OCI-LY7 (cell line): ENCODE measurements around the gene RHOD. TPM values are rescaled to one million over a fixed set of nuclear protein-coding genes. Genes with fewer than 3 reads are reported as not detected.

ENCODE experiments used
- BruUV-seq: library from RNA; stranded (reverse); fragments of 400-500 nt; replicated peaks from 2 replicates; lab custom pipeline; 2021; lab: Mats Ljungman, UMichigan
- CTCF ChIA-PET: fragments of 300-600 bp; sonication (Branson Sonifier 250); formaldehyde crosslinking; loops from one replicate; lab custom pipeline; 2022; ENCODE audit warnings: antibody characterized with exemption; ENCODE audit not compliant: unreplicated experiment; lab: Charles Lee
- POLR2A ChIA-PET: fragments of 300-600 bp; sonication (Branson Sonifier 250); formaldehyde crosslinking; loops from one replicate; lab custom pipeline; 2022; ENCODE audit warnings: antibody characterized with exemption; lab: Charles Lee
- DNase-seq: peaks from one replicate; pipeline ENCODE4 v3.0.0-alpha.2; 2015; ENCODE audit warnings: low spot score
- H2AFZ ChIP-seq: fragments of 200-600 bp; sonication (generic), shearing (Covaris generic); 2 replicates; pipeline ENCODE4 v1.6.1; 2014; ENCODE audit warnings: mild to moderate bottlenecking, antibody characterized with exemption, low read length, moderate library complexity
- H3K27ac ChIP-seq: fragments of 200-600 bp; sonication (generic); 2 replicates; pipeline ENCODE4 v1.5.1; 2014; ENCODE audit warnings: mixed run types, low read depth, mild to moderate bottlenecking, moderate library complexity, low read length, inconsistent platforms; ENCODE audit not compliant: poor library complexity, severe bottlenecking
- H3K36me3 ChIP-seq: fragments of 200-600 bp; sonication (generic); 2 replicates; pipeline ENCODE4 v1.6.1; 2014; ENCODE audit warnings: mild to moderate bottlenecking, antibody characterized with exemption, low read length, moderate library complexity, mixed read lengths; ENCODE audit not compliant: insufficient read depth
- H3K4me1 ChIP-seq: fragments of 200-600 bp; sonication (generic); 2 replicates; pipeline ENCODE4 v1.5.1; 2014; ENCODE audit warnings: mild to moderate bottlenecking, low read length; ENCODE audit not compliant: insufficient read depth, poor library complexity, severe bottlenecking
- H3K4me2 ChIP-seq: fragments of 200-600 bp; sonication (generic); 2 replicates; pipeline ENCODE4 v1.6.1; 2014; ENCODE audit warnings: mild to moderate bottlenecking, low read length
- H3K4me3 ChIP-seq: fragments of 200-600 bp; sonication (generic); 2 replicates; pipeline ENCODE4 v1.5.1; 2014; ENCODE audit warnings: mild to moderate bottlenecking, low read depth, low read length; ENCODE audit not compliant: poor library complexity, severe bottlenecking
- H3K79me2 ChIP-seq: fragments of 200-600 bp; sonication (generic); 2 replicates; pipeline ENCODE4 v1.6.1; 2016; ENCODE audit warnings: low read depth, mild to moderate bottlenecking, low read length, moderate library complexity, mixed read lengths; ENCODE audit not compliant: insufficient read depth
- H3K9me2 ChIP-seq: fragments of 200-600 bp; sonication (generic); 2 replicates; pipeline ENCODE4 v1.6.1; 2016; ENCODE audit warnings: mild to moderate bottlenecking, low read length, mixed read lengths; ENCODE audit not compliant: insufficient read depth
- H3K9me3 ChIP-seq: fragments of 200-600 bp; sonication (generic); 2 replicates; pipeline ENCODE4 v1.6.1; 2014; ENCODE audit warnings: mild to moderate bottlenecking, mixed run types, low read length, mixed read lengths
- H4K20me1 ChIP-seq: fragments of 200-600 bp; sonication (generic); 2 replicates; pipeline ENCODE4 v1.6.1; 2014; ENCODE audit warnings: mild to moderate bottlenecking, antibody characterized with exemption, low read length, moderate library complexity, mixed read lengths; ENCODE audit not compliant: insufficient read depth
- CTCF ChIP-seq: fragments of 200-600 bp; sonication (generic); conservative IDR thresholded peaks from 2 replicates; pipeline ENCODE4 v1.5.1; 2014; ENCODE audit warnings: mild to moderate bottlenecking, antibody characterized with exemption, low read length, moderate library complexity, mixed read lengths
- EZH2phosphoT487 ChIP-seq: fragments of 200-600 bp; sonication (generic); IDR thresholded peaks from 2 replicates; pipeline ENCODE4 v1.6.1; 2018; ENCODE audit warnings: low read depth, borderline replicate concordance, mild to moderate bottlenecking, mixed run types, antibody characterized with exemption, low read length, moderate library complexity, mixed read lengths
- intact Hi-C: fragments of 100-400 bp; cut with micrococcal nuclease; formaldehyde crosslinking; loops from one replicate; pipeline ENCODE4 v1.10.0; 2022; ENCODE audit not compliant: unreplicated experiment
- total RNA-seq, 2 experiments: library from RNA; depleted of rRNA in 1 of 2; stranded (reverse); fragments of >200 nt in 1 of 2; shearing (Covaris generic) in 1 of 2; gene quantifications; 2 replicates each; pipeline ENCODE4 v1.2.3, GENCODE V29; 2014 to 2022

RHOD gene
- total RNA-seq, 2 experiments from 2014 or later = not detected

GRCh38 chr11:67071420-67072284, 15.0 kb downstream of the RHOD start:
- no peaks in the 10 kb centered on the region for H3K36me3 ChIP-seq
- no peaks in the 10 kb centered on the region for H3K9me3 ChIP-seq
- H3K4me1 ChIP-seq = no peaks in the 10 kb centered on the region
- ChIA-PET POLR2A (no interaction called here), CTCF (no interaction called here)
- H2AFZ ChIP-seq = no peak overlapping the region
- no peaks in the 10 kb centered on the region for H3K79me2 ChIP-seq
- no TSS peak for BruUV-seq
- no peak overlapping the region for H3K27ac ChIP-seq
- H3K4me3 ChIP-seq = no peak overlapping the region
- no peak overlapping the region for H3K4me2 ChIP-seq
- no peaks in the 10 kb centered on the region for H4K20me1 ChIP-seq
- TF ChIP-seq EZH2phosphoT487 (no peak), CTCF (peak; percentile 80)
- intact Hi-C loops = loop anchor here (1.0 kb wide), 1 partner anchor 17 kb away; no protein-coding TSS in a partner anchor
- no peaks in the 10 kb centered on the region for H3K9me2 ChIP-seq
- DNase-seq = peak; percentile 71

- Histone ChIP-seq H3K4me1 (no peaks in the 10 kb centered on the region), H3K27ac (no peak overlapping the region), H3K4me2 (no peak overlapping the region), H3K4me3 (no peak overlapping the region), H3K9me3 (no peaks in the 10 kb centered on the region), H4K20me1 (no peaks in the 10 kb centered on the region), H3K79me2 (no peaks in the 10 kb centered on the region), H3K36me3 (no peaks in the 10 kb centered on the region), H3K9me2 (no peaks in the 10 kb centered on the region), H2AFZ (no peak overlapping the region)
- DNase-seq = no peak
- ChIA-PET CTCF (no interaction called here), POLR2A (interaction anchor here (0.6 kb wide), 2 partner anchors 95 to 461 kb away, joined by 3 to 4 read pairs; no protein-coding TSS in a partner anchor)
- intact Hi-C loops = no loop called here
- TF ChIP-seq EZH2phosphoT487 = no peak
- no peak for TF ChIP-seq CTCF
- BruUV-seq = no TSS peak
Measured at GRCh38 chr11:67072295-67072694, 15.6 kb downstream of the RHOD start.

- DNase-seq = no peak
- H3K9me2 ChIP-seq = no peaks in the 10 kb centered on the region
- H3K79me2 ChIP-seq = no peaks in the 10 kb centered on the region
- no peak for TF ChIP-seq EZH2phosphoT487
- TF ChIP-seq CTCF = no peak
- H2AFZ ChIP-seq = no peak overlapping the region
- H4K20me1 ChIP-seq = no peaks in the 10 kb centered on the region
- H3K4me1 ChIP-seq = no peaks in the 10 kb centered on the region
- no peaks in the 10 kb centered on the region for H3K36me3 ChIP-seq
- no peak overlapping the region for H3K4me3 ChIP-seq
- no peaks in the 10 kb centered on the region for H3K9me3 ChIP-seq
- no peak overlapping the region for H3K27ac ChIP-seq
- ChIA-PET POLR2A (no interaction called here), CTCF (no interaction called here)
- intact Hi-C loops = no loop called here
- no TSS peak for BruUV-seq
- no peak overlapping the region for H3K4me2 ChIP-seq
Measured at GRCh38 chr11:67073908-67074307, 17.3 kb downstream of the RHOD start.
